ENCODE measurements around the gene GJA3. TPM values are rescaled to one million over a fixed set of nuclear protein-coding genes. Genes with fewer than 3 reads are reported as not detected.

Gene GJA3
- total and polyA plus RNA-seq, 2 donors (not counting 1 experiment from before 2014, with no cell fraction given) = 0.28 to 0.59 TPM

DNA sequence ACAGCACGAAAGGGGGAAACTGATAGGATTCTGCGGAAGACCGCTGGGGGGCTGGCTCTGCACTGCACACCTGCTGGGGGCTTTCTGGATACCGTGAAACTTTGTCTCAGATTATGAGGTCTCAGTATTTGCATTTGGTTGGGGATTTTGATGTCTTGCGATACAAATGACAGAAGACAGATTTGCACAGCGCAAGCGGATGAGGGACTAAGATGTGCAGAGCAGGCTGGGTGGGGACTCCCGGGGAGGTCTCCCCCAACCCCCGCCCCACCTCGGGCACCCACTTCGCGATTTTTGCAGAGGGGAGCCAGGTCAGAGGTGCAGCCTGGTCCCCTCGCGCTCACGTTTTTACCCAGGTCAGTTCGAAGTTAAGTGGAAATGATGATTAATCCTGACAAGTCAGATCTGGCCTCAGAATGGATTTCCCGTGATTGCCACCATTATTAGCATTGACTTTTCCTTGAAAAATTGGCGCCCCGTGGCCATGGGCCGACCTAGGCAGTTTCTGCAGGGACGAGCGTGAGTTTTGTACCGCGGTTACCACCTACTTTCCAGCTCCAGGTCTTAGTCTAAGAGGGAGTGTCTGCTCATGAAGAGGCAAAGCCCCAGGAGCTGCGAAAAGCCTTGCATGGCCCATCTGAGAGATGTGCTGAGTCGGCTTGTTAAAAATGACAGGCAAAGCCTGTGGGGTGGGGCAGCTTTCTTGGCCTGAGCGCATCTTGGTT lies 33.2 kb upstream of the GJA3 start:
- POLR2A ChIA-PET = no interaction called here
- Histone ChIP-seq H3K4me3 (ENCODE audit: control extremely low read depth in 1 of 5, extremely low read depth in 1 of 5, insufficient read depth in 1 of 5, low read depth in 2 of 5, low read length in 4 of 5) (peak overlapping the region in 3 of 5 experiments; percentile 38 to 47 (median 39)), H3K36me3 (replicated peaks in 1 of 2; ENCODE audit: control extremely low read depth in 1 of 2, control insufficient read depth in 1 of 2, extremely low read depth in 1 of 2, insufficient read depth in 2 of 2, low read length in 1 of 2) (no peaks in the 10 kb centered on the region)

More for the DNA sequence above, 33.2 kb upstream of the GJA3 start:
- peak overlapping the region; percentile 73 for H3K4me3 Mint-ChIP-seq
- peaks cover 70% of the 10 kb centered on the region for H3K27me3 Mint-ChIP-seq
- no peak for ATAC-seq (ENCODE audit: low read depth)
- intact Hi-C loops (cut with micrococcal nuclease) = loop anchor here (10.0 kb wide), 1 partner anchor 1411 kb away; the partner anchor contains the start of gene MICU2
- 8% methylated on average over 24 of the region's 27 CpGs for WGBS (ENCODE audit: insufficient coverage)
- no peak overlapping the region for H3K27ac Mint-ChIP-seq
- DNase-seq = peak; percentile 69
- Histone ChIP-seq H3K4me2 (replicated peaks; ENCODE audit: low read depth, low read length, poor library complexity, severe bottlenecking) (peak overlapping the region; percentile 89), H3K27me3 (replicated peaks in 1 of 4; ENCODE audit: control extremely low read depth in 1 of 4, control insufficient read depth in 3 of 4, insufficient read depth in 4 of 4, low read length in 3 of 4) (peaks cover 2 to 56% (median 49%) of the 10 kb centered on the region in 4 experiments), H3K9me3 (ENCODE audit: control extremely low read depth in 1 of 3, control insufficient read depth in 2 of 3, insufficient read depth in 1 of 3, low read length in 2 of 3) (peaks cover 0 to 2% (median 0%) of the 10 kb centered on the region in 3 donors), H3K9ac (ENCODE audit: low read length) (peak overlapping the region; percentile 54), H4K20me1 (ENCODE audit: control insufficient read depth, insufficient read depth, low read length, poor library complexity, severe bottlenecking) (no peaks in the 10 kb centered on the region), H3K27ac (ENCODE audit: low read length in 2 of 2) (no peak overlapping the region), H2AFZ (ENCODE audit: insufficient read depth, low read depth, low read length, poor library complexity, severe bottlenecking) (peak overlapping the region; percentile 50), H3K4me1 (ENCODE audit: control insufficient read depth in 2 of 2, insufficient read depth in 2 of 2, low read length in 2 of 2) (peaks cover 27 to 37% of the 10 kb centered on the region in 2 donors), H3K79me2 (ENCODE audit: control insufficient read depth, insufficient read depth, low read length) (no peaks in the 10 kb centered on the region)
- CTCF ChIA-PET = interaction anchor here (0.7 to 5.7 kb wide), 3 partner anchors 8 to 33 kb away, joined by 3 to 40 read pairs (median 8); partner anchors contain the start of gene GJA3
- TF ChIP-seq EZH2 (IDR thresholded peaks at IDR 0.05; ENCODE audit: borderline replicate concordance, insufficient read depth, low read depth, low read length, poor library complexity, severe bottlenecking) = no peak
- TF ChIP-seq, protein P1, sequence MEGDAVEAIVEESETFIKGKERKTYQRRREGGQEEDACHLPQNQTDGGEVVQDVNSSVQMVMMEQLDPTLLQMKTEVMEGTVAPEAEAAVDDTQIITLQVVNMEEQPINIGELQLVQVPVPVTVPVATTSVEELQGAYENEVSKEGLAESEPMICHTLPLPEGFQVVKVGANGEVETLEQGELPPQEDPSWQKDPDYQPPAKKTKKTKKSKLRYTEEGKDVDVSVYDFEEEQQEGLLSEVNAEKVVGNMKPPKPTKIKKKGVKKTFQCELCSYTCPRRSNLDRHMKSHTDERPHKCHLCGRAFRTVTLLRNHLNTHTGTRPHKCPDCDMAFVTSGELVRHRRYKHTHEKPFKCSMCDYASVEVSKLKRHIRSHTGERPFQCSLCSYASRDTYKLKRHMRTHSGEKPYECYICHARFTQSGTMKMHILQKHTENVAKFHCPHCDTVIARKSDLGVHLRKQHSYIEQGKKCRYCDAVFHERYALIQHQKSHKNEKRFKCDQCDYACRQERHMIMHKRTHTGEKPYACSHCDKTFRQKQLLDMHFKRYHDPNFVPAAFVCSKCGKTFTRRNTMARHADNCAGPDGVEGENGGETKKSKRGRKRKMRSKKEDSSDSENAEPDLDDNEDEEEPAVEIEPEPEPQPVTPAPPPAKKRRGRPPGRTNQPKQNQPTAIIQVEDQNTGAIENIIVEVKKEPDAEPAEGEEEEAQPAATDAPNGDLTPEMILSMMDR (IDR thresholded peaks at IDR 0.05) = no peak
- no peaks in the 10 kb centered on the region for H3K9me3 Mint-ChIP-seq (ENCODE audit: insufficient read depth)
- peaks cover 23% of the 10 kb centered on the region for H3K4me1 Mint-ChIP-seq
